ENCODE measurements around the gene MEGF10. TPM values are rescaled to one million over a fixed set of nuclear protein-coding genes. Genes with fewer than 3 reads are reported as not detected.

The MEGF10 gene
- total RNA-seq, 1 experiment from 2014 or later = not detected

DNA sequence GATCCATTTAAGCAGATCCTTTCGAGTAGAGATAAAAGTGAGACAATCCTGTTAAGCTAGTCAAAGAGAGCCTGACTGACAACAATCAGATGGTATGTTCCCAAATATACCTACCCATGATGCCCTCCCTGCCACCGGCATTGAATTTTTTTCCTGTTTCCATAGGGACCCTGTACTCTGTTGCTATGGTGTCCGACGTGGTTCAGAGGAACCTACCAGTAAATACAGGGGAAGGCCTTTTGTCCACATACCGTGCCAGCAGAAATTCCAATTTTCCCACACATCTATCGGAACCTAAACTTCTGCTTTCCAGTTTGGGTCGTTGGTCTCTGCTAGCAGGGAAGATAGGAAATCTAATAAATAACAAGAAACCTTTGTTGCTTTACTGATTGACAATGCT lies 64.7 kb downstream of the MEGF10 start:
- no peak overlapping the region for H2AFZ ChIP-seq (ENCODE audit: low read length)
- H3K4me3 ChIP-seq (ENCODE audit: low read length) = no peak overlapping the region
- no peak overlapping the region for H3K27ac ChIP-seq (ENCODE audit: low read length)
- no peak for DNase-seq
- no peaks in the 10 kb centered on the region for H4K20me1 ChIP-seq (ENCODE audit: insufficient read depth, low read depth, low read length)
- no peaks in the 10 kb centered on the region for H3K79me2 ChIP-seq (ENCODE audit: low read length)
- no peak overlapping the region for H3K9ac ChIP-seq (ENCODE audit: low read length)
- H3K36me3 ChIP-seq (ENCODE audit: insufficient read depth, low read length) = no peaks in the 10 kb centered on the region
- H3K4me1 ChIP-seq (ENCODE audit: low read length) = no peaks in the 10 kb centered on the region
- H3K9me2 ChIP-seq (replicated peaks; ENCODE audit: insufficient read depth, low read length) = no peaks in the 10 kb centered on the region
- H3K9me3 ChIP-seq (ENCODE audit: low read length) = no peaks in the 10 kb centered on the region
- H3K27me3 ChIP-seq (ENCODE audit: low read length) = no peaks in the 10 kb centered on the region
- H3K4me2 ChIP-seq (ENCODE audit: low read depth, low read length, poor library complexity, severe bottlenecking) = no peak overlapping the region

DNA sequence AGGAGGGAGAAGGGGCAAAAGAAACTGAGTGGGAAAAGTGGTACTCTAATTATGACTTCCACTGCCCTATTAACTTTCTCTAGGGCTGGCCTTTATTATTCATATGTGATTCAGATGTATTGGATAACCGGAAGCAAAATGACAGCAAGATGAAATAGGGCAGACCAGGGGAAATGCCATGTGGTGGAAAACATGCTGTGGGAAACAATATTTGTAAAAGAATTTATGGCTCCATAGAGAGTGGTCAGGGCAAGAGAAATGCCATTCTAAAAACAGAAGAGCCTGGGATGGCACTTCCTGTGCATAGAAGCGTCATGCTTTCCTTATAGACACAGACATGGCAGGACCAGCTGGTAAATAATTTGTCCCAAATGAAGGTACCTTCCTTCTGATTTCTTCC lies 67.7 kb downstream of the MEGF10 start:
- H3K4me2 ChIP-seq (ENCODE audit: low read depth, low read length, poor library complexity, severe bottlenecking) = no peak overlapping the region
- no peak overlapping the region for H2AFZ ChIP-seq (ENCODE audit: low read length)
- H3K4me3 ChIP-seq (ENCODE audit: low read length) = no peak overlapping the region
- DNase-seq = no peak
- no peaks in the 10 kb centered on the region for H3K4me1 ChIP-seq (ENCODE audit: low read length)
- H3K27ac ChIP-seq (ENCODE audit: low read length) = no peak overlapping the region
- H3K27me3 ChIP-seq (ENCODE audit: low read length) = no peaks in the 10 kb centered on the region
- H3K36me3 ChIP-seq (ENCODE audit: insufficient read depth, low read length) = no peaks in the 10 kb centered on the region
- H4K20me1 ChIP-seq (ENCODE audit: insufficient read depth, low read depth, low read length) = no peaks in the 10 kb centered on the region
- no peak overlapping the region for H3K9ac ChIP-seq (ENCODE audit: low read length)
- no peaks in the 10 kb centered on the region for H3K9me2 ChIP-seq (replicated peaks; ENCODE audit: insufficient read depth, low read length)
- H3K79me2 ChIP-seq (ENCODE audit: low read length) = no peaks in the 10 kb centered on the region
- H3K9me3 ChIP-seq (ENCODE audit: low read length) = no peaks in the 10 kb centered on the region

DNA sequence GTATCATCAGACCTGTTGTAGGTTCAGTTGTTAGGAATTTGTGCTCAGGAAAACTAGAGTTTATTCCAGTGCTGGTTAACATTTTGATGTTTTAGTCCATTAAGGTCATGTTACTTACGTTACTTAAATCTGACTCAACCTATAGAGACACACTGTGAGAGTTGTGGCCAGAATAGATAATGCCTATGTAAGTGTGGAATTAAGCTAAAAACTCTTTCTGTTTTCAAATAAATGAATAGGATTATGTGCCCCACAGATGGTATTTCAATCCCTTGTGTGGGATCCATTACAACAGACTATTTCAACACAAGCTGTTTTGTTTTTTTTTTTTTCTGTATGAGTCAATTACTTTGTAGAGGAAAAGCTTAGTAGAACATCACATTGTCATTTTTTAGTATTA lies 68.1 kb downstream of the MEGF10 start:
- H3K27me3 ChIP-seq (ENCODE audit: low read length) = no peaks in the 10 kb centered on the region

DNA sequence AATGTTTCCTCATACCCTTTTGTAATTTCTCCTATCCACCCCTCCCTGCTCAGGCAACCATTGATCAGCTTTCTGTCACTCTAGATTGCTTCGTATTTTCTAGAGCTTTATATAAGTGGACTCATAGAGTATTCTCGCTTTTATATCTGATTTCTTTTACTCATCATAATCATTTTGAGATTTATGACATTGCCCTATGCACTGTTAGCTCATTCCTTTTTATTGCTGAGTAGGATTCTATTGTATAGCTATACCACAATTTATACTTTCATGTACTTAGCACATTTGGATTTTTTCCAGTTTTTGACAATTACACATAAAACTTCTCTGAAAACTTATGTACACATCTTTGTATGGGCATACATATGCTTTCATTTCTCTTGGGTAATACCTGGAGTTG lies 68.9 kb downstream of the MEGF10 start:
- Histone ChIP-seq H3K9me2 (replicated peaks; ENCODE audit: insufficient read depth, low read length) (no peaks in the 10 kb centered on the region), H3K27me3 (ENCODE audit: low read length) (no peaks in the 10 kb centered on the region), H3K27ac (ENCODE audit: low read length) (no peak overlapping the region)

More for the DNA sequence above, 68.1 kb downstream of the MEGF10 start:
- DNase-seq = no peak
- H3K4me1 ChIP-seq (ENCODE audit: low read length) = no peaks in the 10 kb centered on the region
- no peak overlapping the region for H3K4me2 ChIP-seq (ENCODE audit: low read depth, low read length, poor library complexity, severe bottlenecking)
- no peak overlapping the region for H3K4me3 ChIP-seq (ENCODE audit: low read length)
- no peaks in the 10 kb centered on the region for H4K20me1 ChIP-seq (ENCODE audit: insufficient read depth, low read depth, low read length)
- H2AFZ ChIP-seq (ENCODE audit: low read length) = no peak overlapping the region
- H3K9me3 ChIP-seq (ENCODE audit: low read length) = no peaks in the 10 kb centered on the region
- H3K79me2 ChIP-seq (ENCODE audit: low read length) = no peaks in the 10 kb centered on the region
- H3K9me2 ChIP-seq (replicated peaks; ENCODE audit: insufficient read depth, low read length) = no peaks in the 10 kb centered on the region
- no peak overlapping the region for H3K27ac ChIP-seq (ENCODE audit: low read length)
- H3K36me3 ChIP-seq (ENCODE audit: insufficient read depth, low read length) = no peaks in the 10 kb centered on the region
- no peak overlapping the region for H3K9ac ChIP-seq (ENCODE audit: low read length)

DNA sequence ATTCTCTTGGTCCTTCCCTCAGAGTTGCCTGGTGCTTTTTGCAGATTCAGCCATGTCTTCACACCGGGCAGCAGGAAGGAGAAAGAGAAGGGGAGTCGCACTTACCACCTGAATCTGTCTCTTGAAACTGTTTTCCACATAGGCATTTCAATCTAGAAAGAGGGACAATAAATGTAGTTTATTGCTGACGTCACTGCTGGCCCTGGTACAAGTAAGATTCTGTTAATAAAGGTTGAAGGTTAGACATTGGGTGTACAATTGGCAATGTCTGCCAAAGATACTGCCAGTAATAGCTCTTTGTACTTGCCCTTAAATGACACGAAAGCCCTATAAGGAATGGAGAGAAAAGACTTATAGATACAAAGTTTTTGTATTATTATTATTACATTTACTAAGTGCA lies 72.8 kb downstream of the MEGF10 start:
- no peaks in the 10 kb centered on the region for H3K4me1 ChIP-seq (ENCODE audit: low read length)
- H3K4me2 ChIP-seq (ENCODE audit: low read depth, low read length, poor library complexity, severe bottlenecking) = no peak overlapping the region
- no peak overlapping the region for H3K4me3 ChIP-seq (ENCODE audit: low read length)

More for the DNA sequence above, 68.9 kb downstream of the MEGF10 start:
- no peak overlapping the region for H3K4me3 ChIP-seq (ENCODE audit: low read length)
- H3K4me1 ChIP-seq (ENCODE audit: low read length) = no peaks in the 10 kb centered on the region
- no peaks in the 10 kb centered on the region for H4K20me1 ChIP-seq (ENCODE audit: insufficient read depth, low read depth, low read length)
- no peaks in the 10 kb centered on the region for H3K36me3 ChIP-seq (ENCODE audit: insufficient read depth, low read length)
- H3K4me2 ChIP-seq (ENCODE audit: low read depth, low read length, poor library complexity, severe bottlenecking) = no peak overlapping the region
- H3K9me3 ChIP-seq (ENCODE audit: low read length) = no peaks in the 10 kb centered on the region
- no peak overlapping the region for H2AFZ ChIP-seq (ENCODE audit: low read length)
- H3K9ac ChIP-seq (ENCODE audit: low read length) = no peak overlapping the region
- no peaks in the 10 kb centered on the region for H3K79me2 ChIP-seq (ENCODE audit: low read length)
- no peak for DNase-seq

DNA sequence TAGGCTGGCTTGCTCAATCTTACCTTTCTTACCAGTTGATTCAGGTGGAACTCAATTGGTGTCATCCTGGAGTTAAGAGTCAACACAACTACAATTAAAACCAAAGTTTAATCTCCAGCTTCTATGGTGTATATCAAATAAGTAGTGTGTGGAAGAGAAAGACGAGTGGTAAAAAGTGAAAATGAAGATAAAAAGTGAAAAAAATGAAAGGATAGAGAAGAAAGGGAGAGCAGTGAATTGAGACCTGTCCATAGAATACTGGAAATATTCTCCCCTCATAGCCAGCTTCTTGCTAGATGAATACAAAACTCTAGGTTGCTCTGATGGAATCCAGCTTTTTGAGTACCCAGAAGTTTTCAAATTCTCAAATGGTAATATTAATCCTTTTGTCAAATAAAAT lies 76.4 kb downstream of the MEGF10 start:
- H3K4me2 ChIP-seq (ENCODE audit: low read depth, low read length, poor library complexity, severe bottlenecking) = no peak overlapping the region
- H3K9me3 ChIP-seq (ENCODE audit: low read length) = no peaks in the 10 kb centered on the region
- H3K9ac ChIP-seq (ENCODE audit: low read length) = no peak overlapping the region
- H3K36me3 ChIP-seq (ENCODE audit: insufficient read depth, low read length) = no peaks in the 10 kb centered on the region
- no peaks in the 10 kb centered on the region for H3K4me1 ChIP-seq (ENCODE audit: low read length)
- H4K20me1 ChIP-seq (ENCODE audit: insufficient read depth, low read depth, low read length) = no peaks in the 10 kb centered on the region
- DNase-seq = no peak
- no peaks in the 10 kb centered on the region for H3K79me2 ChIP-seq (ENCODE audit: low read length)
- no peak overlapping the region for H3K4me3 ChIP-seq (ENCODE audit: low read length)
- H3K27me3 ChIP-seq (ENCODE audit: low read length) = no peaks in the 10 kb centered on the region
- no peak overlapping the region for H2AFZ ChIP-seq (ENCODE audit: low read length)
- H3K9me2 ChIP-seq (replicated peaks; ENCODE audit: insufficient read depth, low read length) = no peaks in the 10 kb centered on the region
- H3K27ac ChIP-seq (ENCODE audit: low read length) = no peak overlapping the region

More for the DNA sequence above, 72.8 kb downstream of the MEGF10 start:
- Histone ChIP-seq H3K9me3 (ENCODE audit: low read length) (no peaks in the 10 kb centered on the region), H2AFZ (ENCODE audit: low read length) (no peak overlapping the region), H3K79me2 (ENCODE audit: low read length) (no peaks in the 10 kb centered on the region), H3K27me3 (ENCODE audit: low read length) (no peaks in the 10 kb centered on the region), H3K36me3 (ENCODE audit: insufficient read depth, low read length) (no peaks in the 10 kb centered on the region), H3K9me2 (replicated peaks; ENCODE audit: insufficient read depth, low read length) (no peaks in the 10 kb centered on the region), H3K9ac (ENCODE audit: low read length) (no peak overlapping the region), H3K27ac (ENCODE audit: low read length) (no peak overlapping the region), H4K20me1 (ENCODE audit: insufficient read depth, low read depth, low read length) (no peaks in the 10 kb centered on the region)
- DNase-seq = no peak

DNA sequence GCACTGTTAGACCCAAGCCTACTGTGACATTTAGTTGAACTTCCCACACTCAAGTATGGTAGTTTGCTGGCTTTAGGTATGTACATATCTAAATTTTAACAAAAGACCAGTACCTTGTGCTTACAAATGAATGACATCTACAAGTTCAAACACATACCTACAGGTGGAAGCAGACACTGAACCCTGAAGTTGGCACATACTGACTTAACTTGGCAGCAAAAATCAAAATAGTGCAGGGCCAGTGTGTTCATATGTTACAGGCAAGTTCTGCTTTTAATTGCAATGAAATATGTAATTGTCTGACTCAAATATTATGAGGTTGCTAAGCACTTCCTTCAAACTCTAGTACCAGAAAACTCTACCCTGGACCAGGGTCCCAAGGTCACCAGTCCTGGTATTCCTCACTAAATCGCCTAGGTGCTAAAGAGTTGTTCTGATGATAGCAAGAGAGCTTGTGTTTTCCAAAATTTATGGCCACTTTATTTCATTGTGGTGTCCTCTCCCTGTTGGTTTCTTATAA lies 77.4 kb downstream of the MEGF10 start:
- no peaks in the 10 kb centered on the region for H3K4me1 ChIP-seq (ENCODE audit: low read length)
- H3K9me3 ChIP-seq (ENCODE audit: low read length) = no peaks in the 10 kb centered on the region
- no peaks in the 10 kb centered on the region for H3K27me3 ChIP-seq (ENCODE audit: low read length)
- H2AFZ ChIP-seq (ENCODE audit: low read length) = no peak overlapping the region
- no peak overlapping the region for H3K9ac ChIP-seq (ENCODE audit: low read length)
- no peak for DNase-seq
- H3K4me3 ChIP-seq (ENCODE audit: low read length) = no peak overlapping the region
- H4K20me1 ChIP-seq (ENCODE audit: insufficient read depth, low read depth, low read length) = no peaks in the 10 kb centered on the region
- H3K27ac ChIP-seq (ENCODE audit: low read length) = no peak overlapping the region
- H3K4me2 ChIP-seq (ENCODE audit: low read depth, low read length, poor library complexity, severe bottlenecking) = no peak overlapping the region
- H3K9me2 ChIP-seq (replicated peaks; ENCODE audit: insufficient read depth, low read length) = no peaks in the 10 kb centered on the region
- H3K79me2 ChIP-seq (ENCODE audit: low read length) = no peaks in the 10 kb centered on the region
- no peaks in the 10 kb centered on the region for H3K36me3 ChIP-seq (ENCODE audit: insufficient read depth, low read length)

DNA sequence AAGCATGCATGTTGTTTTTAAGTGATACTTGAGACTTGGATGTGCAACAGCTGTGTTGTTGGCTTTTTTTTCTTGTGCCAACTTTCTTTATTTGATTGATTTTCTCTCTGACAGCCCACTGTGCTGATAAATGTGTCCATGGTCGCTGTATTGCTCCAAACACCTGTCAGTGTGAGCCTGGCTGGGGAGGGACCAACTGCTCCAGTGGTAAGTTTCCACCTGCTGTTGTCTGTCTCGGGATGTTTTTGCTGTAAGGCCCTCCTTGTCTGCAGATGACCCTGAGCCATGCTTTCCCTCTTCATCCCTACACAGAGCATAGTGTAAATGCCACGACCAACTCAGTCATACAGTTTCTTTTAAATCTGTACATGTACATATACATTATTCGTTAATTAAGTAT lies 79.2 kb downstream of the MEGF10 start:
- Histone ChIP-seq H3K4me3 (ENCODE audit: low read length) (no peak overlapping the region), H3K27ac (ENCODE audit: low read length) (no peak overlapping the region), H2AFZ (ENCODE audit: low read length) (no peak overlapping the region), H3K9me3 (ENCODE audit: low read length) (no peaks in the 10 kb centered on the region), H3K9ac (ENCODE audit: low read length) (no peak overlapping the region), H3K4me2 (ENCODE audit: low read depth, low read length, poor library complexity, severe bottlenecking) (no peak overlapping the region), H3K4me1 (ENCODE audit: low read length) (no peaks in the 10 kb centered on the region), H3K79me2 (ENCODE audit: low read length) (no peaks in the 10 kb centered on the region), H3K27me3 (ENCODE audit: low read length) (no peaks in the 10 kb centered on the region), H3K36me3 (ENCODE audit: insufficient read depth, low read length) (no peaks in the 10 kb centered on the region), H3K9me2 (replicated peaks; ENCODE audit: insufficient read depth, low read length) (no peaks in the 10 kb centered on the region), H4K20me1 (ENCODE audit: insufficient read depth, low read depth, low read length) (no peaks in the 10 kb centered on the region)
- DNase-seq = no peak

DNA sequence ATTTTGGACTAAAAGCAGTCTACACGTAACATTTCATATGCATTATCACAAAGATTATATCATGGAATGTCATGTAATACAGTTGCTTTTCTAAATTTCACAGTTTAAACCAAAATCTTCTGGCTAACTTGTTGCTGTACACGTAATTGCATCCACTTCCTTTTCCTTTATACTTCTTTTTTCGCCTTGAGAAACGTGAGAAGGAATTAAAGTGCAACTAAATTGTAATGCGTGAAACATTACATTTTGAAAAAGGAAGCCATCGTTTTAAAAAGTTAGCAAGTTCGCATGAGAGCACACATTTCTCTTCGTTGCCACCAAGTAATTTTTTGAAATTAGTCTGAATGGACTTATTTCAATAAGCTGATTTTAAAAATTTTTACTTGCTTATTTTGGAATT lies 80.0 kb downstream of the MEGF10 start:
- no peak overlapping the region for H3K4me2 ChIP-seq (ENCODE audit: low read depth, low read length, poor library complexity, severe bottlenecking)
- no peaks in the 10 kb centered on the region for H3K9me3 ChIP-seq (ENCODE audit: low read length)
- no peaks in the 10 kb centered on the region for H4K20me1 ChIP-seq (ENCODE audit: insufficient read depth, low read depth, low read length)
- DNase-seq = no peak
- H3K9ac ChIP-seq (ENCODE audit: low read length) = no peak overlapping the region
- no peaks in the 10 kb centered on the region for H3K36me3 ChIP-seq (ENCODE audit: insufficient read depth, low read length)
- H3K27me3 ChIP-seq (ENCODE audit: low read length) = no peaks in the 10 kb centered on the region
- no peak overlapping the region for H3K27ac ChIP-seq (ENCODE audit: low read length)
- no peaks in the 10 kb centered on the region for H3K9me2 ChIP-seq (replicated peaks; ENCODE audit: insufficient read depth, low read length)
- H2AFZ ChIP-seq (ENCODE audit: low read length) = no peak overlapping the region
- H3K4me3 ChIP-seq (ENCODE audit: low read length) = no peak overlapping the region
- no peaks in the 10 kb centered on the region for H3K4me1 ChIP-seq (ENCODE audit: low read length)
- H3K79me2 ChIP-seq (ENCODE audit: low read length) = no peaks in the 10 kb centered on the region

Data from Karpas-422 (cell line).